MCF 10A (cell line): ENCODE measurements around the gene ZFYVE28. TPM values are rescaled to one million over a fixed set of nuclear protein-coding genes. Genes with fewer than 3 reads are reported as not detected.

Source experiments
- BruUV-seq: library from RNA; stranded (reverse); fragments of 400-500 nt; replicated peaks from 2 replicates; lab custom pipeline; 2021; lab: Mats Ljungman, UMichigan
- CTCF ChIA-PET: fragments of 300-600 bp; sonication (Branson Sonifier 250); formaldehyde crosslinking; extraction: SDS; loops from one replicate; lab custom pipeline; 2021; ENCODE audit warnings: antibody characterized with exemption, inconsistent platforms; lab: Yijun Ruan, JAX
- POLR2A ChIA-PET: fragments of 300-600, 350-650 bp; sonication (Branson Sonifier 250); formaldehyde crosslinking; extraction: SDS; loops from one replicate; lab custom pipeline; 2020; ENCODE audit warnings: antibody characterized with exemption, inconsistent platforms; lab: Yijun Ruan, JAX
- DNase-seq: peaks from one replicate; pipeline ENCODE4 v3.0.0-alpha.2; 2018; ENCODE audit not compliant: unreplicated experiment
- H3K27ac Mint-ChIP-seq: one replicate; pipeline ENCODE4 v1.8.0; 2022; ENCODE audit warnings: mild to moderate bottlenecking, low read depth, mixed read lengths; ENCODE audit not compliant: unreplicated experiment
- H3K27me3 Mint-ChIP-seq: one replicate; pipeline ENCODE4 v1.8.0; 2022; ENCODE audit warnings: mixed read lengths; ENCODE audit not compliant: insufficient read depth, unreplicated experiment
- H3K36me3 Mint-ChIP-seq: one replicate; pipeline ENCODE4 v1.8.0; 2022; ENCODE audit warnings: mild to moderate bottlenecking, moderate library complexity, mixed read lengths; ENCODE audit not compliant: insufficient read depth, unreplicated experiment
- H3K4me1 Mint-ChIP-seq: one replicate; pipeline ENCODE4 v1.8.0; 2022; ENCODE audit warnings: mixed read lengths; ENCODE audit not compliant: insufficient read depth, unreplicated experiment
- H3K4me3 Mint-ChIP-seq: one replicate; pipeline ENCODE4 v1.8.0; 2022; ENCODE audit warnings: mild to moderate bottlenecking, moderate library complexity, mixed read lengths; ENCODE audit not compliant: unreplicated experiment
- H3K9me3 Mint-ChIP-seq: one replicate; pipeline ENCODE4 v1.8.0; 2022; ENCODE audit warnings: mixed read lengths; ENCODE audit not compliant: unreplicated experiment
- CTCF ChIP-seq: fragments of 200-600 bp; IDR thresholded peaks from one replicate; pipeline ENCODE4 v1.8.0; 2022; ENCODE audit warnings: antibody characterized with exemption, mild to moderate bottlenecking; ENCODE audit not compliant: unreplicated experiment
- intact Hi-C: fragments of 100-400 bp; cut with micrococcal nuclease; formaldehyde crosslinking; loops from 2 replicates; pipeline ENCODE4 v1.14.1; 2022
- total RNA-seq: library from RNA; stranded (reverse); gene quantifications from 2 replicates; pipeline ENCODE4 v1.2.3, GENCODE V29; 2022

Gene ZFYVE28
- total RNA-seq, 1 experiment from 2014 or later: 1.6 TPM

GRCh38 chr4:2417226-2417764 is 1.1 kb downstream of the ZFYVE28 start:
- no TSS peak for BruUV-seq
- ChIA-PET POLR2A (no interaction called here), CTCF (interaction anchor here (0.6 kb wide), 1 partner anchor 176 kb away, joined by 3 read pairs; no protein-coding TSS in a partner anchor)
- Mint-ChIP-seq H3K36me3 (no peaks in the 10 kb centered on the region), H3K4me1 (peaks cover 24% of the 10 kb centered on the region), H3K9me3 (no peaks in the 10 kb centered on the region), H3K27ac (peak overlapping the region; percentile 31), H3K4me3 (peak overlapping the region; percentile 80), H3K27me3 (peaks cover 31% of the 10 kb centered on the region)
- DNase-seq: no peak
- no peak for TF ChIP-seq CTCF
- intact Hi-C loops: no loop called here

GRCh38 chr4:2416564-2417225 is 1.8 kb downstream of the ZFYVE28 start:
- Mint-ChIP-seq H3K4me1 (peaks cover 24% of the 10 kb centered on the region), H3K36me3 (no peaks in the 10 kb centered on the region), H3K9me3 (no peaks in the 10 kb centered on the region), H3K27ac (no peak overlapping the region), H3K27me3 (peaks cover 25% of the 10 kb centered on the region), H3K4me3 (no peak overlapping the region)
- intact Hi-C loops: no loop called here
- ChIA-PET CTCF (interaction anchor here (0.6 kb wide), 1 partner anchor 175 kb away, joined by 3 read pairs; no protein-coding TSS in a partner anchor), POLR2A (interaction anchor here (1.8 kb wide), 1 partner anchor 52 kb away, joined by 11 read pairs; the partner anchor contains the start of gene RNF4)
- BruUV-seq: no TSS peak
- TF ChIP-seq CTCF: no peak
- no peak for DNase-seq

- Mint-ChIP-seq H3K4me3 (no peak overlapping the region), H3K4me1 (peaks cover 24% of the 10 kb centered on the region), H3K27me3 (peaks cover 19% of the 10 kb centered on the region), H3K9me3 (no peaks in the 10 kb centered on the region), H3K36me3 (no peaks in the 10 kb centered on the region), H3K27ac (no peak overlapping the region)
- intact Hi-C loops: no loop called here
- ChIA-PET POLR2A (interaction anchor here (0.6 to 1.8 kb wide), 3 partner anchors 53 to 615 kb away, joined by 3 to 11 read pairs (median 5); partner anchors contain the start of genes MXD4 and RNF4), CTCF (no interaction called here)
- TF ChIP-seq CTCF: no peak
- no peak for DNase-seq
- no TSS peak for BruUV-seq
Observed at GRCh38 chr4:2415881-2416563, 2.4 kb downstream of the ZFYVE28 start.

GRCh38 chr4:2415213-2415612 is 3.2 kb downstream of the ZFYVE28 start:
- no TSS peak for BruUV-seq
- intact Hi-C loops: no loop called here
- no peak for DNase-seq
- H3K27ac Mint-ChIP-seq: no peak overlapping the region
- CTCF ChIA-PET: interaction anchor here (0.6 to 1.0 kb wide), 3 partner anchors 54 to 1931 kb away, joined by 3 to 6 read pairs (median 3); partner anchors contain the start of gene RNF4
- POLR2A ChIA-PET: interaction anchor here (0.6 to 1.8 kb wide), 3 partner anchors 53 to 616 kb away, joined by 3 to 11 read pairs (median 5); partner anchors contain the start of genes MXD4 and RNF4
- H3K4me3 Mint-ChIP-seq: no peak overlapping the region
- H3K36me3 Mint-ChIP-seq: no peaks in the 10 kb centered on the region
- no peaks in the 10 kb centered on the region for H3K9me3 Mint-ChIP-seq
- no peak for TF ChIP-seq CTCF
- H3K4me1 Mint-ChIP-seq: peaks cover 23% of the 10 kb centered on the region
- H3K27me3 Mint-ChIP-seq: peaks cover 15% of the 10 kb centered on the region
